NCI-H82 treated with DMSO at 0.1 percent for 48 hours (cell line): ENCODE results near the gene FOXL3.
"Not testable (repeated sequence)": the region's sequence is repeated elsewhere in the genome, so short reads cannot be mapped to it uniquely, and the experiment has no call there.

Experiments
- DNase-seq: peaks from one replicate; lab custom pipeline; 2025; ENCODE audit not compliant: unreplicated experiment; lab: John Stamatoyannopoulos, UW

FOXL3 gene

DNA sequence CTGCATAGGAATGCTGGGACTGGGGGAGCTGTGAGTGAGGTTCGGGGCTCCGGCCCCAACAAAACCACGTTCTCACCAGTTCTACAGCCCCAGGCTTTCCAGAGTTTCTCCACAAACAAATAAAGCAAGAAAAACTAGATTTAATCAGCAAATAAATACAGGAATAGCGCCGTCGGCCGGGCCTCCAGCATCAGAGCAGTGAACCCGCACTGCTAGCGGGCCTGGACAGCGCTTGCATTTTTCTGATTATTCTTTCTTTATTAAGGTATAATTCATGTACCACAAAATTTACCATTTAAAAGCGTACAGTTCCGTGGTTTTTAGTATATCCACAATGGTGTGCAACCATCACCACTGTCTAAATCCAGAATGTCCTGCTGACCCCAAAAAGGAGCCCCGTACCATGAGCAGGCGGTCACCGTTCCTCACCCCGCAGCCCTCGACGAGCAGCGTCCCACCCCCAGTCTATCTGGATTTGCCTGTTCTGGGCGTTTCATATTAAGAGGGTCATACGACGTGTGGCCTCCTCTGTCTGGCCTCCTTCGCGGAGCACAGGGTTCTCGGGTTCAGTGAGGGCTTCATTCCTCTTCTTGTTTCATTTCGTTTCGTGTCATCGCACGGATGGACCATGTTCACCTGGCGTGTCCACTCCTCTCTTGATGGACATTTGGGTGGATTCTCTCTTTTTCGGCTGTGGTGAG lies 35.5 kb upstream of the FOXL3 start:
- DNase-seq, result no peak

DNA sequence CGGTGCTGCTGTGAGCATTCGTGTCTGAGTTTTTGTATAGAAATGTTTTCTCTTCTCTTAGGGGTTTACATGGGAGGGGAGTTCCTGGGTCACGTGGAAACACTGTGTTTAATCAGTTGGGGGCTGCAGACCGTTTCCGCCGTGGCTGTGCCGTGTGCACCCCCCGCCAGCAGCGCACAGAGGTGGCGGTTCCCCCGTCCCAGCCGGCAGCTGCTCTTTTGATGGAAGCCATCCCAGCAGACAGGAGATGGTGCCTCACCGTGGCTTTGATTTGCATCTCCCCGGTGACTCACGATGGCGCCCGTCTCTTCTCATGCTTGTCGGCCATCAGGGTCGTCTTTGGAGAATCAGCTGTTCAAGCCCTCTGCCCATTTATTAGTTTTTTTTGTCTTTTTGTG lies 34.9 kb upstream of the FOXL3 start:
- DNase-seq, result no peak

DNA sequence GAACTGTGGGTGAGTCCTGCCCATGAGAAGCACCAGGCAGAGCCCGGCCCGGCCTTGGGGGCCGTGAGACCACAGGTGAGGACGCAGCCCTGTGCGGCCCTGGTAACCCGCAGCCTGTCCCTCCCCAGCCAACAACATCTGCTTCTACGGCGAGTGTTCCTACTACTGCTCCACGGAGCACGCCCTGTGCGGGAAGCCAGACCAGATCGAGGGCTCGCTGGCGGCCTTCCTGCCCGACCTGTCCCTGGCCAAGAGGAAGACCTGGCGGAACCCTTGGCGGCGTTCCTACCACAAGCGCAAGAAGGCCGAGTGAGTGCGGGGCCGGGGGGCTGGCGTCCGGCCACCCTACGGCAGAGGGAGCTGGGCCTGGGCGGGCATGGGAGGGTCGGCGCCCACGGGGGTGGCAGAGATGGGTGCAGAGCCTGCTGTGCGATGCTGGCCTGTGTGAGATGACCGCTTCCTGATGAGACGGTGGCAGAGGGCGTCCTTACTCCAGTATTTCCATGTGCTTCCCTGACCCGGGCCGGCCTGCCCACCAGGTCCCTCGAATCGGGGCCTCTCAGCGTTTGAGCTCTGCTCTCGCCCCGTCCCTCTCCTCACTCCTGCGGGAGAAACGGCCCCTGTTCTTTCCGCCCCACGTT lies 34.1 kb upstream of the FOXL3 start:
- no peak for DNase-seq

DNA sequence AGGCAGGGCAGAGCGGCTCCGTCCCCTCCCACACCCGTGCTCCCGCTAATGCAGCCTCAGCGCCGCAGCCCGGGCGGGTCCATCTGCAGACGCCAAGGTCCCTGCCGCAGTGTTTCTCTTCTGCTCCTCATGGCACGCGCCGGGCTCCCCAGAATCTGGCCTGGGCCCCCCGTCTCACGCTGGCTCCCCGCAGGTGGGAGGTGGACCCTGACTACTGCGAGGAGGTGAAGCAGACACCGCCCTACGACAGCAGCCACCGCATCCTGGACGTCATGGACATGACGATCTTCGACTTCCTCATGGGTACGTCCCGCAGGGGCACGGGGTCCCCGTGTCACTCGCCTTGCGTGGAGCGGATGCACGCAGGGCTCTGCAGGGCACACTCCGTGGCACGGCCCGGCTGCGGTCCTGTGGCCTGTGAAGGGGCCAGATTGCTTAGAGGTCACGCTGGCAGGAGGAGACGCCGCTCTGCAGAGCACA lies 33.5 kb upstream of the FOXL3 start:
- no peak for DNase-seq

DNA sequence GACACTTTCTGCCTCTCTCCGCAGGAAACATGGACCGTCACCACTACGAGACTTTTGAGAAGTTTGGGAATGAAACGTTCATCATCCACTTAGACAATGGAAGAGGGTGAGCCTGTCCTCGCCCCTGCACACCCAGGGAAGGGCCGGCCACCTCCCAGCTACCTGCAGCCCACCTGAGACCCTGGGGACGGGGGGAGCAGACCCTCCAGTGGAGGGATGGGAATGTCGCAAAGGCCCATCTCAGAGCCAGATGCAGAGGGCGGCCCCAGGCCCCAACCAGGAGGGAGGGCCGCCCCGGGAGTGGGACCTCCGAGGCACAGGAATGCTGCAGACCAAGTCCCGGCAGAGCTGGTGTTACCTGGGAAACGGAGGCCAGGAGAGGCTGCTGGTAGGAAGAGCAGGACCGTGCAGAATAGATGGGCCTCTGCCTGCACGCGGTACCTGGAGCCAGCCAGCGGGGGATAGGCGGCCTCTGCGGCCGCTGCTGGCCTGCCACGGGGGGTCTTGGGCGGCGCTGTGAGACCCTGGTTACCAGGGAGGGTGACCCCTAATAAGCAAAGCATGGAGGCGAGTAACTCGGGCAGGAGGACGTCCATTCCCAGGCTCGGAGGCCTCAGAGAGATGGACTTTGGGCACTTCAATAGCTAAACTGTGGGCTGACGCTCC lies 32.9 kb upstream of the FOXL3 start:
- no peak for DNase-seq

DNA sequence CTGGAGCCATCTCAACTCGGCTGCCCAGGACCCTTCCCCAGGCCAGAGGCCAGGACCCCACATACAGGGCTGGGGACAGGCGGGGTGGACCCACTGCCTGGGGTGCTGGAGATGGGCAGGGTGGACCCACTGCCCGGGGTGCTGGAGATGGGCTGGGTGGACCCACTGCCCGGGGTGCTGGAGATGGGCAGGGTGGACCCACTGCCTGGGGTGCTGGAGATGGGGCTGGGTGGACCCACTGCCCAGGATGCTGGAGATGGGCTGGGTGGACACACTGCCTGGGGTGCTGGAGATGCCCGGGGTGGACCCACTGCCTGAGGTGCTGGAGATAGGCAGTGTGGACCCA lies 32.4 kb upstream of the FOXL3 start:
- DNase-seq, result no peak

DNA sequence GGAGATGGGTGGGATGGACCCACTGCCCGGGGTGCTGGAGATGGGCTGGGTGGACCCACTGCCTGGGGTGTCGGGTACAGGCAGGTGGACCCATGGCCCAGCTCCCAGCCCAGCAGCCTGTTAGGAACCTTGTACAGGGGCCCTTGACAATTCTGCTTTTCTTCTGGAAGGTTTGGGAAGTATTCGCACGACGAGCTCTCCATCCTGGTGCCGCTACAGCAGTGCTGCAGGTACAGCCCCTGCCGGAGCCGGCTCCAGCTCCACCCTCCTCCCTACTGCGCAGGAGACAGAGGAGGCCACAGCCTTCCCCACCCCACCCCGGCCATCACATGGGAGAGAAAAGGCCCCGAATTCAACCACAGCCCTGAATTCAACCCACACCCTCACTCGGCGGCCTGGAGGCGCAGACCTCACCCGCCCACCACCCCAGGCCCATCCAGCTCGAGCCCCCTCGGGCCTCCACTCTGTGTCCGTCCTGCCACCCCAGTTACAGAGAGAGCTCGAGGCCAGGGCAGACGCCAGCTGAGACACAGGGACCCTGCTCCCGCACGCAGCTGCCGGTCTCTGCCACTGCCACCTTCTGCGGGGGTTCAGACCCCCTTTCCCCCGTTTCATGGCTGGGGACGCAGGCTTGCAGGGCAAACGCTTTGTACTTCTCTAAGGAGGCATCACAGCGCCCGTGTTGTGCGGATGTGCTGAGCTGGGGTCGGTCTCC lies 31.3 kb upstream of the FOXL3 start:
- no peak for DNase-seq

DNA sequence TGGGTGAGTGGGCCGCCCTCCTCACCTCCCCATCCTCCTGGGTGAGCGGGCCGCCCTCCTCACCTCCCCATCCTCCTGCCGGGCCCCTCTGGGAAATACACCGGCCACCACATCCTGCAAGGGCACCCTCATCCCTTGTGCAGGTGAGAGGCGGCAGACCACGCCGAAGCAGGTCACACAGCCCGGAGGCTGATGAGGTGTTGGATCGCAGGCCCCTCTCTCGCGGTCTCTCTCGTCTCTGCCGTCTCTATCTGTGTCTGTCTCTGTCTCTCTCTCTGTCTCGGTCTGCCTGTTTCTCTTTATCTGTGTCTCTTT lies 30.8 kb upstream of the FOXL3 start:
- no peak for DNase-seq

DNA sequence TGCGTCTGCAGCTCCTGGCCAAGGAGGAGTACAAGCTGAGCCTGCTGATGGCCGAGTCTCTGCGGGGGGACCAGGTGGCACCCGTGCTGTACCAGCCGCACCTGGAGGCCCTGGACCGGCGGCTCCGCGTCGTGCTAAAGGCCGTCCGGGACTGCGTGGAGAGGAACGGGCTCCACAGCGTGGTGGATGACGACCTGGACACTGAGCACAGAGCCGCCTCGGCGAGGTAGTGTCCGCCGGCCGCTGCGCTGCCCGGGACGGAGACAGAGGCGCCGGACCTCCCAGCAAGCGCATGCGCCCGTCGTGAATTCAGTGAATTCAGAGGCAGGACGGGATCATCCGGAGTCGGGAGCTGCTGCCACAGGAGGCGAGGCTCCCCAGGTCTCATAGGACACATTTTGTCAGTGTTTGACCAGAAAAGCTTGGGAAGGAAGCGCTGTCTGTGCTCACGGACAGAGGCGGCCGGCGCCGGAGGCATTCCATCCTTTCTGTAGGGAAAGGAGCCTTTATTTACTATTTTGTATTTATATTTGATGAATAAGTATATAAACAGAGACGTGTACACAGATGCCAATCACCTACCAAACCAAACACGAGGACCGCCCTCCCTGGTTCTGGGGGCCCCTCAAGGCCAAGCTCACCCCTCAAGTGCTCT lies 30.1 kb upstream of the FOXL3 start:
- DNase-seq, result no peak

DNA sequence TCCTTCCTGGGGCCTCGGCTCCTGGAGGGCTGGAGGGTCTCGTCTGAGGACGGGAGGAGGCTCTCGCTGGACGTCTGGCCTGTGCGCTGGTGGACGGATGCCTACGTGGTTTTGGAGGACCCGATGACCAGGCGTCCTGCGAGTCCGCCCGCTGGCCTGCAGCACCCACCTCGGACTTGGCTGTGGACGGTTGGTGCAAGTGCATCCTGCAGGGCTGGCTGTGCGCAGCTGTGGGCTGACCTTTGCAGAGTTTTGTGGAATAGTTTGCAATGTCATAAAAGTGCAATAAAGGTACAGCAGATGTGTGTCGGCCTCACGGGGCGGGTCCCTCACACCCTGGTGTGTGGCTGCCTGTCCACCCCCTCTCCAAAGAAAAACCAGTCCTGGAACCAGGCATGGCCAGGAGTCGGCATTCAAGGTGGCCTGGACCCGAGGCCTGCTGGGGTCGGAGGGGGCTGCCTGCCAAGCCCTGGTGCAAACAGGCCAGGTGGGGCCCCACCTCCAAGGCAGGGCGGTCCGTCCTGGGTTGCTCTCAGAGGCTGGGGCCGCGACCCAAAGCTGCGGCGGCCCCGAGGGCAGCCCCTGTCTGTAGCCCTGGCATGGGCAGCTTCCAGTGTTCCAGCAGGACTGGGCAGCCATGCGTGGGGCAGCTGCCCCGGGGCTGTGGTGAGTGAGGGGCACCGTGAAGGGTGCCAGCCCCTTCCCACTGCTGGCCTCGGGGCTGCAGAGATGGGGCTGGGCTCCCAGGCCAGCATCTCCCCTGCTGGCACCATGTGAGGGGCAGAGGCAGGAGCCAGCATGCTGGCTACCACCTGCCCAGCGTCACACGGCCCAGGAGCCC lies 29.3 kb upstream of the FOXL3 start:
- DNase-seq, result no peak

DNA sequence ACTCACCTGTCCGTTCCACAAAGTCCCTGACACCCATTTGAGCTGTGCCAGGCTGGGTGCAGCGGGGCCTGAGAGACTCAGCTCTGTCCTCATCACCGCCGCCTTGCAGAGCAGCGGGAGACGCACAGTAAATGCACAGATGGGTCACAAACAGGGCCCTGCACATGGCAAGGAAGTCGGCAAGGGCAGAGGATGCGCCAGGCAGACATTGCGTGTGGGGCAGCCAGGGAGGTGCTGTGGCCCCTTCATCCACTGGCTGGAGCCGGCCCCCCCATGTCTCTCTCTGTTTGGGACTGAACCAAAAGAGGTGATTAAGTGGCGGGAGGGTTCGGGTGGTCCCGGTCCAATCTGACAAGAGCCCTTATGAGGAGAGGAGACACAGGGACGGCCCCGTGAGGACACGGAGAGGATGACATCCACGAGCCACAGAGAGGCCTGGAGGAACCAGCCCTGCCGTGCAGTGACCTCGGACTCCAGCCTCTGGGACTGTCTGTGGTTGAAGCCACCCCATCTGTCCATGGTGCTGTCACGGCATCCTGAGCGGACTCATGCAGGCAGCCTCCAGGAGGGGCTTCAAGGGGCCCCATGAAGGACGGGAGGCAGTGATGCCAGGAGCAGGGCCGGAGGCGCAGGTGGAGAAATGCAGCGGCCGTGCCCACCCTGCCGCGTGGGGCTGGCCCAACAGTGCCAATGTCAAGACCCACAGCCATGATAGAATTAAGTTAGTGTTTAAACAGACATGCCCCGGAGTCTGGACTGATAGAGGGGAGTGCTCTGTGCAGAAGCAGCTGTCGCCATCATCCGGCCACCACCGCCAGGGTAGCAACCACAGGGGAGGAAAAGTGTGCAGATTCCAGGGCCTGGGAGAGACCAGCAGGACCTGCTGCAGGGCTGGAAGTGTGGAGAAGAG lies 28.4 kb upstream of the FOXL3 start:
- no peak for DNase-seq

DNA sequence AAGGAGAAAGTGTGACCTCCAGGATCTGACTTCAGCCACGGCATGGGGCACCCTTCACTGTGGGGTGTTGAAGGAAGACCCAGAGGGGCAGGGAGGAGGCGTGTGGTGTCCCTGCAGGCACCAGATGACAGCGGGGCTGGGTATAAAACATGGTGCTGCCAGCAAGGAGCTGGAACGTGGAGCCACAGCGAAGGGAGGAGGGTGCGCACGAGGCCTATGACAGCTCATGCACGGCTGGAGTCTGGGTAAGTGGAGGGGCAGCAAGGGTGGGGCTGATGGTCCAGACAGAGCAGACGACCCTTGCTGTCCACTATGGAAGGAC lies 27.8 kb upstream of the FOXL3 start:
- DNase-seq, result no peak

DNA sequence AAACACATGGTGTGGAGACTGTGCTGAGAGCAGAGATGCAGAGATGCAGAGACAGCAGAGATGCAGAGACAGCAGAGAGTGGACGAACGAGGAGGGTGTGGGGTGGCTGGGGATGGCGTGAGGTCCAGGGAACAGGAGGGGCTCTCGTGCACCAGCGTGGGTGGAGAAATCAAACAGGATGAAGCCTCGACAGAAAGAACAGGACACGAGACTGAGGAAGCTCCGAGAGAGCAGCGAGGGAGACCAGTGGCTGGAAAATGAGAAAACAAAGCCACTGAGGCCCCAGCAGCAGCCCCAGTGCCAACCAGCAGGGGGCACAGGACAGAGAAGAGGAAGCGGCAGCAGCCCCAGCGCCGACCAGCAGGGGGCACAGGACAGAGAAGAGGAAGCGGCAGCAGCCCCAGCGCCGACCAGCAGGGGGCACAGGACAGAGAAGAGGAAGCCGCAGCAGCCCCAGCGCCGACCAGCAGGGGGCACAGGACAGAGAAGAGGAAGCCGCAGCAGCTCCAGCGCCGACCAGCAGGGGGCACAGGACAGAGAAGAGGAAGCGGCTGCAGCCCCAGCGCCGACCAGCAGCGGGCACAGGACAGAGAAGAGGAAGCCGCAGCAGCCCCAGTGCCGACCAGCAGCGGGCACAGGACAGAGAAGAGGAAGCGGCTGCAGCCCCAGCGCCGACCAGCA lies 27.2 kb upstream of the FOXL3 start:
- not testable (repeated sequence) for DNase-seq

DNA sequence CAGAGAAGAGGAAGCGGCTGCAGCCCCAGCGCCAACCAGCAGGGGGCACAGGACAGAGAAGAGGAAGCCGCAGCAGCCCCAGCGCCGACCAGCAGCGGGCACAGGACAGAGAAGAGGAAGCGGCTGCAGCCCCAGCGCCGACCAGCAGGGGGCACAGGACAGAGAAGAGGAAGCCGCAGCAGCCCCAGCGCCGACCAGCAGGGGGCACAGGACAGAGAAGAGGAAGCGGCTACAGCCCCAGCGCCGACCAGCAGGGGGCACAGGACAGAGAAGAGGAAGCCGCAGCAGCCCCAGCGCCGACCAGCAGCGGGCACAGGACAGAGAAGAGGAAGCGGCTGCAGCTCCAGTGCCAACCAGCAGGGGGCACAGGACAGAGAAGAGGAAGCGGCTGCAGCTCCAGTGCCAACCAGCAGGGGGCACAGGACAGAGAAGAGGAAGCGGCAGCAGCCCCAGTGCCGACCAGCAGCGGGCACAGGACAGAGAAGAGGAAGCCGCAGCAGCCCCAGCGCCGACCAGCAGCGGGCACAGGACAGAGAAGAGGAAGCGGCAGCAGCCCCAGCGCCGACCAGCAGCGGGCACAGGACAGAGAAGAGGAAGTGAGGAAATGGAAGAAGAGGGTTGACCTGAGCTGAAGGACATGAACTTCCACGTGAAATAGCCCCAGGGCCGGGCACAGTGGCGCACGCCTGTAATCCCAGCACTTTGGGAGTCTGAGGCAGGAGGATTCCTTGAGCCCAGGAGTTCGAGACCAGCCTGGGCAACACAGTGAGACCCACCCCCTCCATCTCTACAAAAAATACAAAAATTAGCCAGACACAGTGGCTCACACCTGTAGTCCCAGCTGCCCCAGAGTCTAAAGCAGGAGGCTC lies 26.3 kb upstream of the FOXL3 start:
- DNase-seq, result not testable (repeated sequence)

DNA sequence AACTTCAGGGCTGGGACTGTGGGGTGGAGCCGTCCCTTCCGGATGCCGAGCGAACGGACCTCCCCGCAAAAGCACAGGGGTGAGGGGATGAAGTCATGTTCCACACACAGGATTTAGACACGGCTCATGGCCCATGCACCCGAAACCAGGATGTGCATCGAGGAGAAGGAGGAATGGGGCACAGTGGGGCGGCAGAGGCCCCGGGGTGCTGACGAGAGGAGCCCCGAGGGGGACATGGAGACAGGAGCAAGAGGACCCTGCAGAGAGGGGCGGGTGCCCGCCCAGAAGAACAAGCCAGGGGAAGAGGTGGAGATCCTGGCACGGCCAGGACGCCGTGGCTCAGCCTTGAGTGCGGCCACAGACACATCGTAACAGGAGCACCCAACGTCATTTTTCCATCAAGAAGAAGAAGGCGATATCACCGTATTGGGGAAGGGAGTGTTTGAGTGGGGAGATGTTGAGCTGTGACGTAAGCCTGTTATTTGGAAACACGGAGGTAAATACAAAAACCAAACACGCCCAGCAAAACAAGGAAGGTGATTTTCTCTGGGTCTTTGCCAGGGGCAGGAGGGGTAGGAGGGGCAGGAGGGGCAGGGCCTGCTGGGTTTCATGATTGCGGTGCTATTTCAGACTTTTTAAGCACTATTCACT lies 25.3 kb upstream of the FOXL3 start:
- DNase-seq, result no peak

DNA sequence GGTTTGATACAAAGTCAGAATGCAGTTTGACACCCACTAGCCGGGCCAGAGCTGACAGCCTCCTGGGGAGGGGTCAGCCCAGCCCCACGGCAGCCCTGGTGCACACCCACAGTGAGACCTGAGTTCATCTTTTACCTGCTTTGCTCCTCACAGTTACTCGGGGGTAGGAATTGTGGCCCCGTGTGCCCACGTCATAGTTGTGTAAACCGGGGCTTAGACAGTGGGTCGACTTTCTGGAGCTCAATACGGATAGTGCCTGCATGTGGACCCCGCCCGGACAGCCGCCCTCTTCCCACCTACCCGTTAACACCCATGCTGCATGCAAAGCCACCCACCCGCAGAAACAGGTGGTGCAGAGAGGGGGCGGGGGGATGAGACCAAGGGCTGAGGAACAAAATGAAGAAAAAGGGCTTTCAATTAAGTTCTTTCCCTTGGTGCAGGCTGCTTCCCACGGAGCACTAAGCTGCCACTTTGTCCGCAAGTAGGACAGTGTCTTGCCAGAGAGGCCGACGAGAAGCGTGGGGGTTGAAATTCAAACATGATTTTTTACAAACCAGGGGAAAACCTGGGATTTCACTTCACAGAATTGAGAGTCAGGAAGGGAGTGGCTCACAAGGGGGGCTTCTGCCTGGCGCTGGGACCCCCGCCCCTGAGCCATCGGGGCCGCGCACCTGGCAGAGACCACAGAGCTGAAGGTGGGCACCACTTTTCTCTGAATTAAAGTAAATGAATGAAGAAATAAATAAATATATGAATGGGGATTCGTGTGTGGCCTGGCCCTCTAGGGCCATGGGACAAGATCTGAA lies 24.6 kb upstream of the FOXL3 start:
- no peak for DNase-seq
